SK-N-SH treated with all-trans-retinoic acid at 6 μM for 48 hours (cell line): ENCODE results near the gene EIF5AL1.

ENCODE experiments used
- ATAC-seq: fragments of 200-7000 bp; cut with Tn5 transposase; 3 replicates; pipeline ENCODE4 v1.9.1; 2020; ENCODE audit warnings: mild to moderate bottlenecking, moderate library complexity
- ARNTL ChIP-seq: fragments of 450-650 bp; formaldehyde crosslinking; IDR thresholded peaks from 2 replicates; pipeline ENCODE4 v1.5.0; 2020; ENCODE audit warnings: low read depth, mild to moderate bottlenecking, moderate library complexity, borderline replicate concordance
- BACH2 ChIP-seq: fragments of 250-450 bp; sonication (Bioruptor Pico); IDR thresholded peaks from 2 replicates; pipeline ENCODE4 v1.9.0; 2021; ENCODE audit warnings: mild to moderate bottlenecking, borderline replicate concordance
- CREB5 ChIP-seq: fragments of 250-450 bp; sonication (Bioruptor Pico); IDR thresholded peaks from 2 replicates; pipeline ENCODE4 v1.5.1; 2020; ENCODE audit warnings: low read depth, mild to moderate bottlenecking, moderate library complexity
- CSDC2 ChIP-seq: fragments of 250-450 bp; sonication (Bioruptor Pico); IDR thresholded peaks from 2 replicates; pipeline ENCODE4 v1.5.0; 2020; ENCODE audit warnings: mild to moderate bottlenecking, moderate library complexity
- CSRNP3 ChIP-seq: fragments of 250-450 bp; sonication (Bioruptor Pico); IDR thresholded peaks from 2 replicates; pipeline ENCODE4 v1.5.1; 2021; ENCODE audit warnings: mild to moderate bottlenecking, moderate library complexity
- ESRRG ChIP-seq: fragments of 250-450 bp; sonication (Bioruptor Pico); IDR thresholded peaks from 2 replicates; pipeline ENCODE4 v1.6.1; 2021; ENCODE audit warnings: mild to moderate bottlenecking
- GLIS3 ChIP-seq: fragments of 250-450 bp; sonication (Bioruptor Pico); IDR thresholded peaks from 2 replicates; pipeline ENCODE4 v1.5.0; 2020; ENCODE audit warnings: mild to moderate bottlenecking, moderate library complexity
- ISL1 ChIP-seq: fragments of 250-450 bp; sonication (Bioruptor Pico); IDR thresholded peaks from 2 replicates; pipeline ENCODE4 v2.1.2; 2022; ENCODE audit warnings: mild to moderate bottlenecking, moderate library complexity
- OSR1 ChIP-seq: fragments of 250-450 bp; sonication (Bioruptor Pico); IDR thresholded peaks from 2 replicates; pipeline ENCODE4 v1.8.0; 2022; ENCODE audit warnings: moderate library complexity, mild to moderate bottlenecking, inconsistent platforms
- PATZ1 ChIP-seq: fragments of 250-450 bp; sonication (Bioruptor Pico); IDR thresholded peaks from 2 replicates; pipeline ENCODE4 v1.8.0; 2020; ENCODE audit warnings: mild to moderate bottlenecking, moderate library complexity, borderline replicate concordance
- PPARA ChIP-seq: fragments of 250-450 bp; sonication (Bioruptor Pico); IDR thresholded peaks from 2 replicates; pipeline ENCODE4 v1.5.0; 2020; ENCODE audit warnings: mild to moderate bottlenecking, borderline replicate concordance
- SNAI2 ChIP-seq: fragments of 250-450 bp; sonication (Bioruptor Pico); IDR thresholded peaks from 2 replicates; pipeline ENCODE4 v1.5.0; 2020; ENCODE audit warnings: mild to moderate bottlenecking, moderate library complexity
- TCF4 ChIP-seq: fragments of 250-450 bp; sonication (Bioruptor Pico); IDR thresholded peaks from 2 replicates; pipeline ENCODE4 v1.8.0; 2021; ENCODE audit warnings: mild to moderate bottlenecking, moderate library complexity, borderline replicate concordance
- TOX ChIP-seq: fragments of 250-450 bp; sonication (Bioruptor Pico); IDR thresholded peaks from 2 replicates; pipeline ENCODE4 v1.8.0; 2021; ENCODE audit warnings: mild to moderate bottlenecking, moderate library complexity, borderline replicate concordance
- TSHZ2 ChIP-seq: fragments of 250-450 bp; sonication (Bioruptor Pico); IDR thresholded peaks from 2 replicates; pipeline ENCODE4 v1.5.0; 2020; ENCODE audit warnings: mild to moderate bottlenecking, moderate library complexity
- ZC3H10 ChIP-seq: fragments of 250-450 bp; sonication (Bioruptor Pico); IDR thresholded peaks from 2 replicates; pipeline ENCODE4 v1.5.1; 2021; ENCODE audit warnings: mild to moderate bottlenecking, moderate library complexity
- ZFP3 ChIP-seq: fragments of 250-450 bp; sonication (Bioruptor Pico); IDR thresholded peaks from 2 replicates; pipeline ENCODE4 v1.5.0; 2020; ENCODE audit warnings: mild to moderate bottlenecking, moderate library complexity
- ZFP30 ChIP-seq: fragments of 450-650 bp; formaldehyde crosslinking; IDR thresholded peaks from 2 replicates; pipeline ENCODE4 v1.5.0; 2022; ENCODE audit warnings: mild to moderate bottlenecking, moderate library complexity
- ZNF565 ChIP-seq: fragments of 450-650 bp; formaldehyde crosslinking; conservative IDR thresholded peaks from 2 replicates; pipeline ENCODE4 v1.5.0; 2020; ENCODE audit warnings: low read depth, mild to moderate bottlenecking, moderate library complexity
- ZNF70 ChIP-seq: fragments of 450-650 bp; formaldehyde crosslinking; IDR thresholded peaks from 2 replicates; pipeline ENCODE4 v1.5.0; 2020; ENCODE audit warnings: mild to moderate bottlenecking, moderate library complexity
- ZNF8 ChIP-seq: fragments of 450-650 bp; formaldehyde crosslinking; IDR thresholded peaks from 2 replicates; pipeline ENCODE4 v1.5.0; 2020; ENCODE audit warnings: mild to moderate bottlenecking, moderate library complexity

EIF5AL1 gene

GRCh38 chr10:79493806-79494205 lies 18.5 kb upstream of the EIF5AL1 start:
- no peak for ATAC-seq
- TF ChIP-seq ZC3H10 (no peak), CREB5 (CRISPR knock-in tag) (no peak), ZFP30 (CRISPR knock-in tag) (no peak), ZNF565 (CRISPR knock-in tag) (no peak), GLIS3 (no peak), ZNF70 (CRISPR knock-in tag) (no peak), ESRRG (CRISPR knock-in tag) (no peak), CSRNP3 (no peak), BACH2 (no peak), TSHZ2 (CRISPR knock-in tag) (no peak), ARNTL (CRISPR knock-in tag) (no peak)

- TF ChIP-seq ZC3H10 (no peak), ARNTL (CRISPR knock-in tag) (no peak), SNAI2 (no peak), TSHZ2 (CRISPR knock-in tag) (no peak), CREB5 (CRISPR knock-in tag) (no peak), PPARA (CRISPR knock-in tag) (no peak), CSDC2 (CRISPR knock-in tag) (no peak)
- no peak for ATAC-seq
These were observed 17.2 kb upstream of the EIF5AL1 start for GRCh38 chr10:79494871-79495705.

GRCh38 chr10:79495791-79496190 lies 16.5 kb upstream of the EIF5AL1 start:
- ATAC-seq: no peak
- no peak for TF ChIP-seq ZNF70 (CRISPR knock-in tag)
- TF ChIP-seq CSRNP3: no peak
- TF ChIP-seq OSR1 (CRISPR knock-in tag): no peak

- no peak for ATAC-seq
- TF ChIP-seq ESRRG (CRISPR knock-in tag): no peak
- no peak for TF ChIP-seq BACH2
- no peak for TF ChIP-seq ISL1 (CRISPR knock-in tag)
- TF ChIP-seq ZFP3 (CRISPR knock-in tag): no peak
- TF ChIP-seq ZNF70 (CRISPR knock-in tag): no peak
- TF ChIP-seq TCF4 (CRISPR knock-in tag): no peak
- no peak for TF ChIP-seq PATZ1 (CRISPR knock-in tag)
- no peak for TF ChIP-seq TOX (CRISPR knock-in tag)
- no peak for TF ChIP-seq ZNF565 (CRISPR knock-in tag)
- no peak for TF ChIP-seq ZNF8 (CRISPR knock-in tag)
- no peak for TF ChIP-seq ARNTL (CRISPR knock-in tag)
- no peak for TF ChIP-seq OSR1 (CRISPR knock-in tag)
- TF ChIP-seq ZC3H10: no peak
These were observed 15.4 kb upstream of the EIF5AL1 start for GRCh38 chr10:79496896-79497295.
